Ascending aorta (tissue), 2 donors: Measurements from ENCODE around the gene JAZF1. TPM values are rescaled to one million over a fixed set of nuclear protein-coding genes. Genes with fewer than 3 reads are reported as not detected.

Source experiments
- DNase-seq, 2 donors: peaks; one replicate each; pipeline ENCODE4 v3.0.0-alpha.2; 2019; ENCODE audit warnings: low spot score in 2 of 2
- H3K27ac ChIP-seq, 2 donors: fragments of 200-600 bp; sonication (generic); one replicate each; pipeline ENCODE4 v1.5.1; 2016 to 2017; ENCODE audit warnings: mild to moderate bottlenecking in 1 of 2
- H3K27me3 ChIP-seq: fragments of 200-600 bp; sonication (generic); one replicate; pipeline ENCODE4 v1.5.1; 2017
- H3K36me3 ChIP-seq, 2 donors: fragments of 200-600 bp; sonication (generic); one replicate each; pipeline ENCODE4 v1.5.1; 2016
- H3K4me1 ChIP-seq, 2 donors: fragments of 200-600 bp; sonication (generic); one replicate each; pipeline ENCODE4 v1.5.1; 2016 to 2017; ENCODE audit warnings: mild to moderate bottlenecking in 1 of 2
- H3K4me3 ChIP-seq, 2 donors: fragments of 200-600 bp; sonication (generic); one replicate each; pipeline ENCODE4 v1.5.1; 2016 to 2017; ENCODE audit warnings: mild to moderate bottlenecking in 1 of 2
- H3K9me3 ChIP-seq, 2 donors: fragments of 200-600 bp; sonication (generic); one replicate each; pipeline ENCODE4 v1.5.1; 2016
- intact Hi-C: fragments of 100-400 bp; cut with DNase I; formaldehyde crosslinking; loops from one replicate; pipeline ENCODE4 v1.15.1; 2023
- total RNA-seq: library from RNA; depleted of rRNA; stranded (reverse); fragments of >200 nt; gene quantifications from one replicate; pipeline ENCODE4 v1.1.0, GENCODE V29; 2016
- TF ChIP-seq, protein P1 (sequence below), 3 experiments: fragments of 200-600 bp in 2 of 3; fragments of 450-650 bp in 1 of 3; sonication (generic) in 2 of 3; IDR thresholded peaks; one replicate each; pipeline ENCODE4 v1.5.1; 2016 to 2019; ENCODE audit warnings: antibody characterized with exemption in 3 of 3, mild to moderate bottlenecking in 1 of 3, moderate library complexity in 1 of 3

The JAZF1 gene
- total RNA-seq, 1 donor from 2014 or later: 37.7 TPM

DNA sequence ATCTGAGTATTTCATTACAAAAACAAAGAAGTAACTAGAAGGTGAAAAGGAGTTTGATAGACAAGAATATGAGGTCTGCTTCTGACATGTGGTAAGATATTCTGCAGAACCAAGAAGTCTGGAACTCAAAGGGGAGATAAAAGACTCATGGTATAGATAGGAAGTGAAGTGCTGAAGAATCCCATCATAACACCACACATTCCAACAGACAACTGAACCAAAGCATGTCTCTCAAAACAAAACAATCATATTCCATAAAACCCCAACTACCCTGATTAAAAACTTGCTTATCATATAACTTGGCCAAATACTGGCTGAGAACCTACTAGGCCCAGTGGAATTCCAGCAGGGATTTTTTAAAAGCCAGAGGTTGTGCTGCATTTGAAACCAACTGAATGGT lies 178.7 kb downstream of the JAZF1 start:
- no peaks in the 10 kb centered on the region for H3K4me1 ChIP-seq
- intact Hi-C loops: no loop called here

DNA sequence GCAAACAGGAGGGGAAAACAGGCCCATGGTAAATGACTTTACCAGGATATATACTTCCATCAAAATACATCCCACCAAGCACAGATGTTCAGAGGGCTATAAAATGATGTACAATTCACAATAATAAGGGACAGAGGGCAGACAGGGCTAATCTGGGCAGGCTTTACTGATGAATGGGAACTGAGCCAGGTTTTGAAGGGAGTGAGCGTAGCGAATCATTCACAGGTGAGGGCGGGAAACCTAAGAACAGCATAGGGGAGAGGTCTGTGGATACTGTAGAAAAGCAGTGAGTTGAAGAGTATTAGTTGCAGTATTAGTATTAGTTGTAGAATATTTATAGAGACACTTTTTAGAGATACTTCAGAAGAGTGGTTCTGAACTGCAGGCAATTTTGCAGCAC lies 180.8 kb downstream of the JAZF1 start:
- Histone ChIP-seq H3K36me3 (no peaks in the 10 kb centered on the region), H3K4me3 (no peak overlapping the region), H3K4me1 (no peaks in the 10 kb centered on the region), H3K27ac (no peak overlapping the region), H3K9me3 (no peaks in the 10 kb centered on the region), H3K27me3 (no peaks in the 10 kb centered on the region)
- intact Hi-C loops: no loop called here
- no peak for DNase-seq
- TF ChIP-seq, protein P1, sequence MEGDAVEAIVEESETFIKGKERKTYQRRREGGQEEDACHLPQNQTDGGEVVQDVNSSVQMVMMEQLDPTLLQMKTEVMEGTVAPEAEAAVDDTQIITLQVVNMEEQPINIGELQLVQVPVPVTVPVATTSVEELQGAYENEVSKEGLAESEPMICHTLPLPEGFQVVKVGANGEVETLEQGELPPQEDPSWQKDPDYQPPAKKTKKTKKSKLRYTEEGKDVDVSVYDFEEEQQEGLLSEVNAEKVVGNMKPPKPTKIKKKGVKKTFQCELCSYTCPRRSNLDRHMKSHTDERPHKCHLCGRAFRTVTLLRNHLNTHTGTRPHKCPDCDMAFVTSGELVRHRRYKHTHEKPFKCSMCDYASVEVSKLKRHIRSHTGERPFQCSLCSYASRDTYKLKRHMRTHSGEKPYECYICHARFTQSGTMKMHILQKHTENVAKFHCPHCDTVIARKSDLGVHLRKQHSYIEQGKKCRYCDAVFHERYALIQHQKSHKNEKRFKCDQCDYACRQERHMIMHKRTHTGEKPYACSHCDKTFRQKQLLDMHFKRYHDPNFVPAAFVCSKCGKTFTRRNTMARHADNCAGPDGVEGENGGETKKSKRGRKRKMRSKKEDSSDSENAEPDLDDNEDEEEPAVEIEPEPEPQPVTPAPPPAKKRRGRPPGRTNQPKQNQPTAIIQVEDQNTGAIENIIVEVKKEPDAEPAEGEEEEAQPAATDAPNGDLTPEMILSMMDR (IDR thresholded peaks at IDR 0.05): no peak

More for the DNA sequence above, 178.7 kb downstream of the JAZF1 start:
- no peaks in the 10 kb centered on the region for H3K9me3 ChIP-seq
- H3K27ac ChIP-seq: no peak overlapping the region
- DNase-seq: no peak
- TF ChIP-seq, protein P1 (IDR thresholded peaks at IDR 0.05): no peak
- no peaks in the 10 kb centered on the region for H3K36me3 ChIP-seq
- H3K27me3 ChIP-seq: no peaks in the 10 kb centered on the region
- no peak overlapping the region for H3K4me3 ChIP-seq

DNA sequence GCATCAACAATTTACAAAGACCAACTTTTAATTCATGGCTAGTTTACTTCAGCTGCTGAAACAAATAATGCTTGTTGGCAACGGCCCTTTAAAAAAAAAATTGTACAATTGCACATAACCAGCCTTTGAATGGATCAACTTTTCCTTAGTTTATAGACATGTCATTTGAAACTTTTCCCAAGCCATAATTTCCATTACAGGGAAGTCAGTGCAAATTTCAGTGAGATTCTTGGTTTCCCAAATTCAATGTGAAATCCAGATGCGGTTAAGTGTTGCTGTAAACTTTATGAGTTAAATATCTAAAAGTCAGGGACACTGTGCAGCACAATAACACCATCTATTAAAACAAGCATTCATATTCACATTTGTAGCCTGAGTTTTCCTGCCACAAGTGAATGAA lies 182.2 kb downstream of the JAZF1 start:
- intact Hi-C loops: no loop called here
- H3K27me3 ChIP-seq: no peaks in the 10 kb centered on the region
- no peak for DNase-seq
- no peaks in the 10 kb centered on the region for H3K36me3 ChIP-seq
- H3K27ac ChIP-seq: no peak overlapping the region
- no peaks in the 10 kb centered on the region for H3K4me1 ChIP-seq
- H3K9me3 ChIP-seq: no peaks in the 10 kb centered on the region
- TF ChIP-seq, protein P1 (IDR thresholded peaks at IDR 0.05): no peak
- H3K4me3 ChIP-seq: no peak overlapping the region

DNA sequence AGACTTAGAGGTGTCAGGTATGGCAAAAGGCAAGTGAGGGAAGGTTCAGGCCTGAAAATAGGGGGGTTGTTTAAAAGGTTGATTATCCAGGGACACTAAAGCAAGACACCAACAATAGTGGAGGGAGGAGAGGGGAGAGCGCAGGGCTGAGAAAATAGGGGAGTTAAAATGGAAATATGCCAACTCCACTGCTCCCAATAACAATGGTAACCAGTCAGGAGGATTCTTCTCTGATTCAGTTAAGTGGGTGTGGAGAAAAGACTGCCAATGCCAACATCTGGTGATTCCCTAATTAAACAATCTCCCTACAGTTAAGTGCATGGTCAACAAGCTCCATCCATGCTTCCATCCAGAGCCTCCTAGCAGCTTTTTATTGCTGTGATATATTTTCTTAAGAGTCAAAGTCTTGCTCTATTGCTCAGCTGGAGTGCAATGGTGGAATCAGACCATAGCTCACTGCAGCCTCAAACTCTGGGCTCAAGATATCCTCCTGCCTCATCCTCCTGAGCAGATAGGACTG lies 183.3 kb downstream of the JAZF1 start:
- H3K4me1 ChIP-seq: no peaks in the 10 kb centered on the region

DNA sequence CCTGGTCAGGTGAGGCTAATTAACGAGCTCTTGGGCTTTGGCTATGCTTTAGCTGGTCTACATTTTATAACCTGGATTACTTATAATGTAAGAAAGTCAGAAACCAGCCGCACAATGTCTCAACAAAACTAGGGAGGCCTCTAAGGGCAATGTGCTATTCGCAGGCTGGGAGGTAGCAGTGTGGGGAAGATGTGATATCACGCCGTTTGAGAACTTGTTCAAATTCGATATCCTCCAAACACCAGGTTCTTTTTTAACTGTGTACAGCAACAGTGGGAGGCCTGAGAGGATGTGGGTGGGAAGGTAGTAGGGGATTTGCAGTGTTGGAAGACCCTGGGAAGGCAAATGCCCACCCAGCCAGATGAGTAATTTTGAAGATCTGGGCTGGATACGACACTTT lies 184.5 kb downstream of the JAZF1 start:
- intact Hi-C loops: no loop called here
- H3K4me3 ChIP-seq: no peak overlapping the region
- peaks cover 0 to 2% of the 10 kb centered on the region in 2 donors for H3K4me1 ChIP-seq
- no peak overlapping the region for H3K27ac ChIP-seq
- no peak for DNase-seq
- no peaks in the 10 kb centered on the region for H3K27me3 ChIP-seq
- H3K9me3 ChIP-seq: no peaks in the 10 kb centered on the region
- no peaks in the 10 kb centered on the region for H3K36me3 ChIP-seq
- TF ChIP-seq, protein P1 (IDR thresholded peaks at IDR 0.05): no peak

More for the DNA sequence above, 183.3 kb downstream of the JAZF1 start:
- no peak overlapping the region for H3K4me3 ChIP-seq
- DNase-seq: no peak
- TF ChIP-seq, protein P1 (IDR thresholded peaks at IDR 0.05): no peak
- no peaks in the 10 kb centered on the region for H3K36me3 ChIP-seq
- H3K27ac ChIP-seq: no peak overlapping the region
- no peaks in the 10 kb centered on the region for H3K9me3 ChIP-seq
- intact Hi-C loops: no loop called here
- H3K27me3 ChIP-seq: no peaks in the 10 kb centered on the region

DNA sequence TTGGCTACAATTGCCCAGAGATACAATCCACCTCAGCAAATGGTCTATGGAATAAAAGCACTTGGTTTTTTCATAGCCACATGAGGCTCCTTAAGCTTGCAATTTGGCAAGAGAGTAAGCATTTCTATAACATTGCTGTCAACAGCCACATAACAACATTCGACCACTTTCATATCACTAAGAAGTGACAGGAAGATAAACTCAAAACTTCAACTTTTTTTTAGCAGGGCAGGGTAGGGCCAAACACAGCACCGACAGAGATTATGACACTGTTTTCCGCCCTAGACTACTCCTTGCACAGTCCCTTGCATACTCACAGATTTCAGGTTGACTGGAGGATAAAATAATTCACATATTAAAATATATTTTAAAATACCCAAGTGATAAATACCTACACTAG lies 185.4 kb downstream of the JAZF1 start:
- H3K4me1 ChIP-seq: peaks cover 0 to 2% of the 10 kb centered on the region in 2 donors
- no peaks in the 10 kb centered on the region for H3K27me3 ChIP-seq
- TF ChIP-seq, protein P1 (IDR thresholded peaks at IDR 0.05): no peak
- intact Hi-C loops: no loop called here
- H3K36me3 ChIP-seq: no peaks in the 10 kb centered on the region
- no peak overlapping the region for H3K27ac ChIP-seq
- H3K9me3 ChIP-seq: no peaks in the 10 kb centered on the region
- no peak overlapping the region for H3K4me3 ChIP-seq
- no peak for DNase-seq
